Mesodermal cell (in vitro differentiated cells): Measurements from ENCODE around the gene METTL8.

Experiments used
- H3K27ac ChIP-seq: 2 replicates; pipeline ENCODE4 v1.7.0; 2013; ENCODE audit warnings: mild to moderate bottlenecking, low read depth, low read length, moderate library complexity; ENCODE audit not compliant: severe bottlenecking
- H3K36me3 ChIP-seq: 2 replicates; pipeline ENCODE4 v1.7.1; 2013; ENCODE audit warnings: mild to moderate bottlenecking, low read length, moderate library complexity; ENCODE audit not compliant: control insufficient read depth, insufficient read depth
- H3K4me1 ChIP-seq: one replicate; pipeline ENCODE4 v1.7.1; 2013; ENCODE audit warnings: mild to moderate bottlenecking, low read length; ENCODE audit not compliant: insufficient read depth, control insufficient read depth, poor library complexity, severe bottlenecking
- H3K4me3 ChIP-seq: 2 replicates; pipeline ENCODE4 v1.7.0; 2013; ENCODE audit warnings: low read length, control low read depth, mild to moderate bottlenecking; ENCODE audit not compliant: insufficient read depth, poor library complexity, severe bottlenecking; ENCODE audit errors: extremely low read depth
- H3K9me3 ChIP-seq: 2 replicates; pipeline ENCODE4 v1.7.1; 2013; ENCODE audit warnings: mild to moderate bottlenecking, low read length, moderate library complexity; ENCODE audit not compliant: control insufficient read depth
- WGBS, 2 experiments: methylation state at CpG; one replicate each; pipeline ENCODE4 v1.1.5; 2013; ENCODE audit warnings: missing lambda C conversion rate in 2 of 2; ENCODE audit not compliant: insufficient coverage in 2 of 2; 5-methylcytosine and 5-hydroxymethylcytosine counted together

Gene METTL8

GRCh38 chr2:171410624-171411023 lies 23.2 kb downstream of the METTL8 start:
- Histone ChIP-seq H3K36me3 (no peaks in the 10 kb centered on the region), H3K4me3 (no peak overlapping the region), H3K9me3 (no peaks in the 10 kb centered on the region), H3K27ac (no peak overlapping the region), H3K4me1 (peaks cover 5% of the 10 kb centered on the region)

- H3K9me3 ChIP-seq: no peaks in the 10 kb centered on the region
- no peaks in the 10 kb centered on the region for H3K36me3 ChIP-seq
- H3K4me3 ChIP-seq: no peak overlapping the region
- H3K27ac ChIP-seq: no peak overlapping the region
- H3K4me1 ChIP-seq: peaks cover 5% of the 10 kb centered on the region
- WGBS, 2 experiments: no CpG with 5 or more reads among the region's 4 CpGs
These were observed 23.7 kb downstream of the METTL8 start for GRCh38 chr2:171410101-171410500.

GRCh38 chr2:171409436-171409971 lies 24.3 kb downstream of the METTL8 start:
- no peaks in the 10 kb centered on the region for H3K36me3 ChIP-seq
- 27 to 40% methylated on average over 3 to 5 of the region's 8 CpGs for WGBS, 2 experiments
- H3K27ac ChIP-seq: no peak overlapping the region
- no peaks in the 10 kb centered on the region for H3K9me3 ChIP-seq
- H3K4me1 ChIP-seq: peaks cover 9% of the 10 kb centered on the region
- H3K4me3 ChIP-seq: no peak overlapping the region

GRCh38 chr2:171407676-171408044 lies 26.1 kb downstream of the METTL8 start:
- Histone ChIP-seq H3K4me1 (peaks cover 14% of the 10 kb centered on the region), H3K36me3 (no peaks in the 10 kb centered on the region), H3K27ac (no peak overlapping the region), H3K4me3 (no peak overlapping the region), H3K9me3 (no peaks in the 10 kb centered on the region)
- no CpG with 5 or more reads among the region's 1 CpG for WGBS, 2 experiments

DNA sequence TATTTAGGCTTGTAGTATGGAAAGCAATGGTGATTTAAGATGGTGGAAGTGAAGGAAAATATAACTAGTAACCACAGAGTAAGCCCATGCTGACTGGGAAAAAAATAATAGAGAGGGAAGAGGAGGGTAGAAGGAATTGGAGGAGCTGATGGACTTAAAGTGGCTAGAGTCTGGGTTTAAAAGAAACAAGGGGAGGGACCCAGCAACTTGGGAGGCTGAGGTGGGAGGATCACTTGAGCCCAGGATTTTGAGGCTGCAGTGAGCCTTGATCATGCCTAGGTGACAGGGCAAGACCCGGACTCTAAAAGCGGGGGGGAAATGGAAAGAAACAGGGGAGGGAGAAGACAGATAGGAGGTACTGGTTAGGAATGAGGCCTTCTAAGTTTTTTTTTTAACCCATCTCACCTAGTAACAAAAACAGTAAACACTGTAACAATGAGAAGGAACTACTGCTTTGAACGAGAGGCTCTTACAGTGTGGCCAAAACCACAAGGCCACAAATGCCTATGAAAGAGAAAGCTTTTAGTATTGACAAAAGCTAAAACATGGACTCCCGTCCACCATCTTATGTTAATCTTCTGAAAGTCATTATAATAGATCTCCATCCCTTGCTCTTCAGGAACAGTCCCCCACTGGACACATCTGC lies 26.6 kb downstream of the METTL8 start:
- H3K4me1 ChIP-seq: peaks cover 14% of the 10 kb centered on the region
- no peak overlapping the region for H3K4me3 ChIP-seq
- 95 to 100% methylated on average over 2 to 3 of the region's 4 CpGs for WGBS, 2 experiments
- no peak overlapping the region for H3K27ac ChIP-seq
- H3K9me3 ChIP-seq: peaks cover under 1% of the 10 kb centered on the region
- H3K36me3 ChIP-seq: no peaks in the 10 kb centered on the region

GRCh38 chr2:171406044-171406443 lies 27.7 kb downstream of the METTL8 start:
- no CpG with 5 or more reads among the region's 1 CpG for WGBS, 2 experiments
- no peak overlapping the region for H3K4me3 ChIP-seq
- no peaks in the 10 kb centered on the region for H3K36me3 ChIP-seq
- peaks cover 14% of the 10 kb centered on the region for H3K4me1 ChIP-seq
- peaks cover 10% of the 10 kb centered on the region for H3K9me3 ChIP-seq
- no peak overlapping the region for H3K27ac ChIP-seq

DNA sequence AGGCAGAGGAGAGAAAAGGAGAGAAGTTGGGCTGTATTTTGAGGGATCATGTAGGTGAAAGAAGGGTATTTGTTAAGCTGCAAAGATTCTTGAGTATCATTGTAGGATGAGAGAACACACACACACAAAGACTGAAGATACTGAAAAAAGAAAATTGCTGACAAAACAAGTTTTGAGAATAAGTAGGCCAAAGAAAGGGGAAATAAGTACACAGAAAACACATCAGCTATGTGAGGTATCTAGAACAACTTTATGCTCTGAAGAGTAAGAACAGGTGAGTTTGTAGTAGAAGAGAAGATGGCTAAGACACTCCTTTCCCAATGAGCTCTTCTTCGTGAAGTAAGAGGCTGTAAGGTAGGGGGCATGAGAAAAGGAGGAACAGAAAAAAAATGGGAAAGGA lies 28.2 kb downstream of the METTL8 start:
- 83% methylated on average over 1 of the region's 1 CpG; no CpG with 5 or more reads in 1 of the 2 experiments for WGBS, 2 experiments
- Histone ChIP-seq H3K4me3 (no peak overlapping the region), H3K4me1 (peaks cover 13% of the 10 kb centered on the region)

DNA sequence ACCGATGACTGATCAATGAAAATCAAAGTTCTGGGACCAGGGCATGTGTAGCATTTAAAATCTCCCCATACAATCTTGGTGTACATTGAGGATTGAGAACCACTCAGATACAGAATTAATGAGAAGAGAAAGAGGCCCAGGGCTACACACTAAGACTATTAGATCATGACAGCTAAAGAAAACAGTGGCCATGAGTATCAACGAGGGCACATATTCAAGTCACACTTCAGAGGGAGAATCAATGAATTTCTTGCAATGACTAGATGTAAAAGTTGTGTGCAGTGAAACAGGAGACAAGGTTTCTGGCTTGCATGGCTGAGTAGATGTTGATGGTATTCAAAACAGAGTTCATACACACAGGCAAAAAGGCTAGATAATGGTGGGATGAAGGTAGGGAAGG lies 29.1 kb downstream of the METTL8 start:
- H3K4me3 ChIP-seq: no peak overlapping the region
- 100% methylated on average over 1 of the region's 2 CpGs for WGBS, 2 experiments
- no peaks in the 10 kb centered on the region for H3K36me3 ChIP-seq
- no peak overlapping the region for H3K27ac ChIP-seq
- H3K9me3 ChIP-seq: peaks cover 10% of the 10 kb centered on the region
- H3K4me1 ChIP-seq: peaks cover 9% of the 10 kb centered on the region

More for the DNA sequence above, 28.2 kb downstream of the METTL8 start:
- Histone ChIP-seq H3K27ac (no peak overlapping the region), H3K36me3 (no peaks in the 10 kb centered on the region), H3K9me3 (peaks cover 10% of the 10 kb centered on the region)

- peaks cover 10% of the 10 kb centered on the region for H3K9me3 ChIP-seq
- 88 to 91% methylated on average over 4 of the region's 5 CpGs for WGBS, 2 experiments
- H3K27ac ChIP-seq: no peak overlapping the region
- no peak overlapping the region for H3K4me3 ChIP-seq
- peaks cover 9% of the 10 kb centered on the region for H3K4me1 ChIP-seq
- no peaks in the 10 kb centered on the region for H3K36me3 ChIP-seq
These were observed 29.5 kb downstream of the METTL8 start for GRCh38 chr2:171404261-171404660.

DNA sequence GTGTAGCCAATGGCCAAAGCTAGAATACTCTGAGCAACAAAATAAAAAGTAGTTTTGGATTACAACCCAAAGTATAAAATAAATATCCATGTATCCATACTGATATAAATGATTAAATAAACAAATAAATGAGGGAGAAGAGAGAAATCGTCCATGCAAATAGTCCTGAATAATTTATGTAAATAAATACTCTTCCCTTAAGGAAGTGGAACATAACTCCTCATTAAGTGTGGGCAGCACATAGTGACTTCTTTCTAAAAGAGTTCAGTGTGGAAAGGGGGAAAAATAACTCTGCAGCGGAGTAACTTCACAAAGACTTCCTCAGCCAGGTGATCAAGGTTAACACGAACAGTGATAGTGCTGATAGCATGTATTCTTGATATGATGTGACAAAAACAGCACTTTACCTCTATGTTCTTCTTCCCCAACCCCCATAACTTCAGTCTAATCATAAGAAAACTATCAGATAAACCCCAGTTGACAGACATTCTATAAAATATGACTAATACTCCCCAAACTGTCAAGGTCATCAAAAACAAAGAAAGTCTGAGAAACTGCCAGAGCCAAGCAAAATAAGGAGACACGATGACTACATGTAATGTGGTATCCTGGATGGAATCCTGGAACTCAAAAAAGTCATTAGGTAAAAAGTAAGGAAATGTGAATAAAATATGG lies 30.7 kb downstream of the METTL8 start:
- Histone ChIP-seq H3K36me3 (no peaks in the 10 kb centered on the region), H3K4me3 (no peak overlapping the region), H3K4me1 (peaks cover 9% of the 10 kb centered on the region), H3K9me3 (peaks cover 10% of the 10 kb centered on the region), H3K27ac (peak overlapping the region; percentile 7)
- 100% methylated on average over 1 of the region's 4 CpGs; no CpG with 5 or more reads in 1 of the 2 experiments for WGBS, 2 experiments

- Histone ChIP-seq H3K4me3 (no peak overlapping the region), H3K4me1 (peaks cover 9% of the 10 kb centered on the region), H3K9me3 (peaks cover 10% of the 10 kb centered on the region), H3K27ac (no peak overlapping the region), H3K36me3 (no peaks in the 10 kb centered on the region)
- WGBS, 2 experiments: 100% methylated on average over 1 of the region's 1 CpG
These were observed 31.8 kb downstream of the METTL8 start for GRCh38 chr2:171401947-171402346.
